IMR-90 (cell line): Measurements from ENCODE around the gene ADGRL4. TPM values are rescaled to one million over a fixed set of nuclear protein-coding genes. Genes with fewer than 3 reads are reported as not detected.

Experiments
- ATAC-seq: fragments of 200-7000 bp; cut with Tn5 transposase; 2 replicates; pipeline ENCODE4 v1.9.1; 2020; ENCODE audit warnings: low read depth, mild to moderate bottlenecking, moderate library complexity
- Bru-seq: library from RNA; stranded (reverse); fragments of 400-500 nt; gene quantifications from one replicate; lab custom pipeline; 2021; lab: Mats Ljungman, UMichigan
- BruChase-seq, 2 experiments: library from RNA; stranded (reverse); fragments of 400-500 nt; gene quantifications; one replicate each; lab custom pipeline; 2021; lab: Mats Ljungman, UMichigan
- BruUV-seq: library from RNA; stranded (reverse); fragments of 400-500 nt; replicated peaks from 2 replicates; lab custom pipeline; 2021; lab: Mats Ljungman, UMichigan
- CTCF ChIA-PET: fragments of 300-600 bp; formaldehyde crosslinking; extraction: SDS; loops from one replicate; lab custom pipeline; 2021; ENCODE audit warnings: antibody characterized with exemption; lab: Yijun Ruan, JAX
- POLR2A ChIA-PET: fragments of 300-600 bp; sonication (Branson Sonifier 250); formaldehyde crosslinking; loops from one replicate; lab custom pipeline; 2022; ENCODE audit warnings: antibody characterized with exemption; ENCODE audit not compliant: unreplicated experiment; lab: Charles Lee
- DNase-seq: peaks from one replicate; pipeline ENCODE4 v3.0.0; 2013
- H2AFZ ChIP-seq: replicated peaks from 2 replicates; pipeline ENCODE3; 2013; ENCODE audit warnings: low read length, mild to moderate bottlenecking; ENCODE audit not compliant: poor library complexity
- H2AK5ac ChIP-seq: 2 replicates; pipeline ENCODE4 v1.6.1; 2013; ENCODE audit warnings: low read depth, low read length, inconsistent platforms
- H2AK9ac ChIP-seq: replicated peaks from 2 replicates; pipeline ENCODE3; 2013; ENCODE audit warnings: mild to moderate bottlenecking, low read depth, low read length, moderate library complexity; ENCODE audit not compliant: poor library complexity
- H2BK120ac ChIP-seq: 2 replicates; pipeline ENCODE4 v1.6.1; 2013; ENCODE audit warnings: low read depth, low read length, inconsistent platforms
- H2BK15ac ChIP-seq: 3 replicates; pipeline ENCODE4 v1.6.1; 2013; ENCODE audit warnings: low read depth, low read length, inconsistent platforms
- H2BK20ac ChIP-seq: 2 replicates; pipeline ENCODE4 v1.6.1; 2013; ENCODE audit warnings: low read depth, mild to moderate bottlenecking, inconsistent platforms, low read length, moderate library complexity
- H2BK5ac ChIP-seq: 2 replicates; pipeline ENCODE4 v1.6.1; 2013; ENCODE audit warnings: mild to moderate bottlenecking, low read depth, low read length, inconsistent platforms; ENCODE audit not compliant: poor library complexity, severe bottlenecking
- H3K14ac ChIP-seq: replicated peaks from 2 replicates; pipeline ENCODE4 v1.6.1; 2013; ENCODE audit warnings: low read depth, low read length, inconsistent platforms
- H3K18ac ChIP-seq: 2 replicates; pipeline ENCODE4 v1.6.1; 2013; ENCODE audit warnings: low read depth, low read length, control low read depth
- H3K23ac ChIP-seq: 2 replicates; pipeline ENCODE4 v1.6.1; 2013; ENCODE audit warnings: low read depth, low read length, inconsistent platforms
- H3K27ac ChIP-seq: 2 replicates; pipeline ENCODE4 v1.5.1; 2013; ENCODE audit warnings: mild to moderate bottlenecking, control low read depth, low read length; ENCODE audit not compliant: insufficient read depth
- H3K27me3 ChIP-seq: 2 replicates; pipeline ENCODE4 v1.6.1; 2013; ENCODE audit warnings: low read length; ENCODE audit not compliant: control insufficient read depth, insufficient read depth
- H3K36me3 ChIP-seq: 2 replicates; pipeline ENCODE4 v1.6.1; 2013; ENCODE audit warnings: low read length, mixed read lengths; ENCODE audit not compliant: control insufficient read depth, insufficient read depth
- H3K4ac ChIP-seq: 2 replicates; pipeline ENCODE4 v1.6.1; 2013; ENCODE audit warnings: low read depth, low read length, inconsistent platforms
- H3K4me1 ChIP-seq: 2 replicates; pipeline ENCODE4 v1.6.1; 2013; ENCODE audit warnings: low read length, mixed read lengths; ENCODE audit not compliant: control insufficient read depth, insufficient read depth
- H3K4me2 ChIP-seq: 2 replicates; pipeline ENCODE4 v1.6.1; 2013; ENCODE audit warnings: low read depth, mild to moderate bottlenecking, control low read depth, low read length, moderate library complexity
- H3K4me3 ChIP-seq: 2 replicates; pipeline ENCODE4 v1.5.1; 2013; ENCODE audit warnings: low read depth, mild to moderate bottlenecking, control low read depth, low read length, moderate library complexity; ENCODE audit not compliant: insufficient read depth
- H3K56ac ChIP-seq: 2 replicates; pipeline ENCODE4 v1.6.1; 2013; ENCODE audit warnings: low read length, inconsistent platforms; ENCODE audit not compliant: insufficient read depth; ENCODE audit errors: extremely low read depth
- H3K79me1 ChIP-seq, 2 experiments: 2 replicates each; pipeline ENCODE4 v1.6.1; 2013; ENCODE audit warnings: low read length in 2 of 2, inconsistent platforms in 1 of 2, low read depth in 1 of 2
- H3K9ac ChIP-seq: 2 replicates; pipeline ENCODE4 v1.6.1; 2013; ENCODE audit warnings: low read depth, low read length, control low read depth
- H3K9me1 ChIP-seq: 2 replicates; pipeline ENCODE4 v1.6.1; 2013; ENCODE audit warnings: low read length, inconsistent platforms; ENCODE audit not compliant: insufficient read depth
- H3K9me3 ChIP-seq: 2 replicates; pipeline ENCODE4 v1.6.1; 2013; ENCODE audit warnings: low read length; ENCODE audit not compliant: control insufficient read depth, insufficient read depth
- H4K20me1 ChIP-seq: 2 replicates; pipeline ENCODE4 v1.6.1; 2013; ENCODE audit warnings: low read length, inconsistent platforms; ENCODE audit not compliant: insufficient read depth
- H4K5ac ChIP-seq: 2 replicates; pipeline ENCODE4 v1.6.1; 2013; ENCODE audit warnings: mild to moderate bottlenecking, low read depth, low read length, control low read depth
- H4K8ac ChIP-seq, 2 experiments: 2 replicates each; pipeline ENCODE4 v1.6.1; 2013; ENCODE audit warnings: low read depth in 2 of 2, low read length in 2 of 2, control low read depth in 1 of 2, inconsistent platforms in 1 of 2
- H4K91ac ChIP-seq: 2 replicates; pipeline ENCODE4 v1.6.1; 2013; ENCODE audit warnings: low read depth, low read length, inconsistent platforms; ENCODE audit not compliant: insufficient read depth
- BHLHE40 ChIP-seq: fragments of 150-350 bp; IDR thresholded peaks from 2 replicates; pipeline ENCODE4 v1.6.1; 2016; ENCODE audit warnings: mild to moderate bottlenecking, low read depth, low read length
- CTCF ChIP-seq: conservative IDR thresholded peaks from 2 replicates; pipeline ENCODE4 v1.5.1; 2012; ENCODE audit warnings: mild to moderate bottlenecking, low read depth, low read length, improper control_type of control experiment
- ELK1 ChIP-seq: fragments of 150-350 bp; IDR thresholded peaks from 2 replicates; pipeline ENCODE4 v1.6.1; 2016; ENCODE audit warnings: low read depth, mild to moderate bottlenecking, low read length, moderate library complexity, borderline replicate concordance
- FOS ChIP-seq: fragments of 150-350 bp; IDR thresholded peaks from 2 replicates; pipeline ENCODE4 v1.6.1; 2016; ENCODE audit warnings: low read depth, low read length
- MXI1 ChIP-seq: IDR thresholded peaks from 2 replicates; pipeline ENCODE4 v1.6.1; 2012; ENCODE audit warnings: low read depth, mild to moderate bottlenecking, low read length, moderate library complexity, borderline replicate concordance
- POLR2A ChIP-seq: IDR thresholded peaks from 2 replicates; pipeline ENCODE4 v1.6.1; 2012; ENCODE audit warnings: mild to moderate bottlenecking, low read depth, low read length
- RAD21 ChIP-seq: IDR thresholded peaks from 2 replicates; pipeline ENCODE4 v1.6.1; 2012; ENCODE audit warnings: low read length, improper control_type of control experiment
- RCOR1 ChIP-seq: IDR thresholded peaks from 2 replicates; pipeline ENCODE4 v1.6.1; 2012; ENCODE audit warnings: mild to moderate bottlenecking, low read length, improper control_type of control experiment; ENCODE audit not compliant: insufficient replicate concordance
- RFX5 ChIP-seq: IDR thresholded peaks from 2 replicates; pipeline ENCODE4 v1.8.0; 2012; ENCODE audit warnings: low read depth, mild to moderate bottlenecking, low read length, moderate library complexity
- SMC3 ChIP-seq: fragments of 150-350 bp; IDR thresholded peaks from 2 replicates; pipeline ENCODE4 v1.6.1; 2016; ENCODE audit warnings: low read depth, mild to moderate bottlenecking, antibody characterized with exemption, low read length, moderate library complexity
- WGBS, 2 experiments: methylation state at CpG; one replicate each; pipeline versions ENCODE4 v1.1.5 to v1.1.7; 2013; ENCODE audit warnings: missing lambda C conversion rate in 2 of 2; ENCODE audit not compliant: insufficient read length in 1 of 2; ENCODE audit errors: extremely low coverage in 2 of 2; 5-methylcytosine and 5-hydroxymethylcytosine counted together
- dilution Hi-C: fragments of 300-500 bp; cut with HindIII; formaldehyde crosslinking; loops from one replicate; pipeline ENCODE4 v1.14.3; 2018; ENCODE audit warnings: low sequenced_read_pairs; ENCODE audit not compliant: unreplicated experiment
- in situ Hi-C: fragments of 300-500 bp; cut with MboI; formaldehyde crosslinking; loops from 3 replicates; pipeline ENCODE4 v1.14.3; 2019; ENCODE audit warnings: low sequenced_read_pairs, inconsistent platforms, mixed read lengths
- intact Hi-C: fragments of 100-400 bp; cut with micrococcal nuclease; formaldehyde crosslinking; loops from 2 replicates; pipeline ENCODE4 v1.10.0; 2022
- long read RNA-seq: library from polyadenylated mRNA; unstranded; transcript quantifications from one replicate; pipeline ENCODE4 v2.0.0, GENCODE V29; 2021; ENCODE audit not compliant: unreplicated experiment
- polyA plus RNA-seq, 3 experiments: library from polyadenylated mRNA; depleted of rRNA; stranded (reverse); fragments of >200 nt; gene quantifications; 2 replicates each; pipeline ENCODE4 v1.2.3, GENCODE V29; 2012; ENCODE audit warnings: low replicate concordance in 1 of 3
- total RNA-seq: library from RNA; depleted of rRNA; stranded (reverse); fragments of >200 nt; gene quantifications from 2 replicates; pipeline ENCODE4 v1.2.3, GENCODE V29; 2012; rRNA removed

Gene ADGRL4
- 3.2 and 8.6 TPM in 2 replicates for total RNA-seq
- 4.5 and 5.0 TPM in 2 replicates for polyA plus RNA-seq (2012; rRNA removed)
- 1.1 TPM in 2 replicates for polyA plus RNA-seq (2012; cell fraction: cytosol; rRNA removed)
- 0.11 and 1.9 TPM in 2 replicates for polyA plus RNA-seq (2012; cell fraction: nucleus; rRNA removed; ENCODE audit: low replicate concordance)
- Bru-seq, nascent RNA = percentile 39 among the genes with signal in this experiment
- percentile 24 among the genes with signal in this experiment for BruChase-seq, experiment 1, labeled RNA remaining after a 6-hour chase
- BruChase-seq, experiment 2, labeled RNA remaining after a 2-hour chase = percentile 22 among the genes with signal in this experiment
- long read RNA-seq, transcript ADGRL4-201 (15 exons, 3,527 nt) = major isoform, 11 of 14 reads
- long read RNA-seq, partial matches to known transcripts = 1 of 14 reads
- long read RNA-seq, other reads (novel, unspliced or antisense) = 2 of 14 reads

GRCh38 chr1:79006564-79006963 lies at the start of gene ADGRL4:
Gene ADGRL4 (minus strand): TSS chr1:79006730. CDS start chr1:79006654, 76 bp downstream.
- H4K91ac ChIP-seq = peak within 1 kb of the TSS; percentile 72; the same call in 1 of the 2 replicates
- peak within 1 kb of the TSS; percentile 55 to 75 for H4K8ac ChIP-seq
- peak; percentile 89 for ATAC-seq
- H3K79me1 ChIP-seq = no peaks in the 10 kb centered on the region
- H2BK120ac ChIP-seq = peak within 1 kb of the TSS; percentile 83
- peak; percentile 50 for DNase-seq
- no peaks in the 10 kb centered on the region for H3K9me3 ChIP-seq
- H3K14ac ChIP-seq = peak within 1 kb of the TSS; percentile 82
- peak within 1 kb of the TSS; percentile 76 for H4K5ac ChIP-seq
- no peaks in the 10 kb centered on the region for H3K4me1 ChIP-seq
- peak within 1 kb of the TSS; percentile 13; the same call in 1 of the 2 replicates for H3K27ac ChIP-seq
- POLR2A ChIA-PET = no interaction called here
- peak within 1 kb of the TSS; percentile 77; the same call in 1 of the 2 replicates for H3K23ac ChIP-seq
- peak within 1 kb of the TSS; percentile 32; the same call in 1 of the 2 replicates for H3K56ac ChIP-seq
- H4K20me1 ChIP-seq = no peaks in the 10 kb centered on the region
- CTCF ChIA-PET = interaction anchor here (0.6 kb wide), 1 partner anchor 1031 kb away, joined by 3 read pairs; no protein-coding TSS in a partner anchor
- H3K36me3 ChIP-seq = no peaks in the 10 kb centered on the region
- no peaks in the 10 kb centered on the region for H3K27me3 ChIP-seq
- WGBS, 2 experiments = 0% methylated on average over 2 of the region's 35 CpGs; no CpG with 5 or more reads in 1 of the 2 experiments
- BruUV-seq = no TSS peak
- H3K4me2 ChIP-seq = peak within 1 kb of the TSS; percentile 85
- no peak within 1 kb of the TSS for H2AK5ac ChIP-seq
- peak within 1 kb of the TSS; percentile 64 for H3K4me3 ChIP-seq
- peak within 1 kb of the TSS; percentile 48; the same call in 1 of the 2 replicates for H3K9ac ChIP-seq
- intact Hi-C loops = no loop called here
- in situ Hi-C loops = no loop called here
- H3K4ac ChIP-seq = peak within 1 kb of the TSS; percentile 87
- TF ChIP-seq SMC3 (no peak), FOS (no peak), RCOR1 (no peak), BHLHE40 (no peak), CTCF (no peak), ELK1 (no peak), POLR2A (peak; percentile 38; the same call in 1 of the 2 replicates), RFX5 (peak; percentile 84), RAD21 (no peak), MXI1 (no peak)
- peak within 1 kb of the TSS; percentile 20 for H2AK9ac ChIP-seq
- peak within 1 kb of the TSS; percentile 36; the same call in 1 of the 2 replicates for H2BK20ac ChIP-seq
- peak within 1 kb of the TSS; percentile 26 for H2BK5ac ChIP-seq
- dilution Hi-C loops = no loop called here
- peak within 1 kb of the TSS; percentile 58 for H3K18ac ChIP-seq
- H3K9me1 ChIP-seq = no peaks in the 10 kb centered on the region
- peak within 1 kb of the TSS; percentile 93 for H2AFZ ChIP-seq
- H2BK15ac ChIP-seq = no peak within 1 kb of the TSS
